HUES64 (cell line): Measurements from ENCODE around the gene NUDT22.
"Not testable (repeated sequence)": the region's sequence is repeated elsewhere in the genome, so short reads cannot be mapped to it uniquely, and the experiment has no call there.

Experiments used
- H3K27ac ChIP-seq: 2 replicates; pipeline ENCODE4 v1.7.0; 2013; ENCODE audit warnings: low read depth, low read length, inconsistent platforms
- H3K27me3 ChIP-seq: 2 replicates; pipeline ENCODE4 v1.6.1; 2013; ENCODE audit warnings: mild to moderate bottlenecking, low read length; ENCODE audit not compliant: insufficient read depth
- H3K36me3 ChIP-seq: 2 replicates; pipeline ENCODE4 v1.6.1; 2013; ENCODE audit warnings: mild to moderate bottlenecking, low read length; ENCODE audit not compliant: insufficient read depth
- H3K4me1 ChIP-seq: 2 replicates; pipeline ENCODE4 v1.6.1; 2013; ENCODE audit warnings: mild to moderate bottlenecking, low read length, moderate library complexity; ENCODE audit not compliant: insufficient read depth
- H3K4me3 ChIP-seq: 2 replicates; pipeline ENCODE4 v1.5.1; 2013; ENCODE audit warnings: mild to moderate bottlenecking, low read length, moderate library complexity
- H3K9ac ChIP-seq: 2 replicates; pipeline ENCODE4 v1.6.1; 2013; ENCODE audit warnings: mild to moderate bottlenecking, low read depth, low read length
- H3K9me3 ChIP-seq: 2 replicates; pipeline ENCODE4 v1.6.1; 2013; ENCODE audit warnings: low read depth, low read length; ENCODE audit not compliant: insufficient read depth
- WGBS: fragments of 150-250, 120-280 bp; methylation state at CpG from one replicate; pipeline ENCODE4 v1.1.7; 2013; ENCODE audit warnings: missing lambda C conversion rate; 5-methylcytosine and 5-hydroxymethylcytosine counted together

Gene NUDT22

GRCh38 chr11:64245797-64246620 is 19.9 kb downstream of the NUDT22 start:
- Histone ChIP-seq H3K36me3 (peaks cover 19% of the 10 kb centered on the region), H3K27ac (peak overlapping the region; percentile 84), H3K4me3 (peak overlapping the region; percentile 93), H3K27me3 (no peaks in the 10 kb centered on the region), H3K9ac (peak overlapping the region; percentile 88), H3K4me1 (peaks cover 37% of the 10 kb centered on the region), H3K9me3 (no peaks in the 10 kb centered on the region)
- under 1% methylated on average over 46 of the region's 46 CpGs for WGBS

GRCh38 chr11:64246621-64246870 is 20.5 kb downstream of the NUDT22 start:
- under 1% methylated on average over 42 of the region's 43 CpGs for WGBS
- Histone ChIP-seq H3K9ac (peak overlapping the region; percentile 88), H3K36me3 (peaks cover 19% of the 10 kb centered on the region), H3K4me3 (peak overlapping the region; percentile 93), H3K4me1 (peaks cover 38% of the 10 kb centered on the region)
- H3K27ac ChIP-seq, H3K27me3 ChIP-seq, H3K9me3 ChIP-seq: not testable (repeated sequence)

- Histone ChIP-seq H3K9me3 (no peaks in the 10 kb centered on the region), H3K27me3 (no peaks in the 10 kb centered on the region), H3K4me1 (peaks cover 38% of the 10 kb centered on the region), H3K4me3 (peak within 1 kb of the TSS; percentile 93), H3K9ac (peak within 1 kb of the TSS; percentile 88), H3K27ac (peak within 1 kb of the TSS; percentile 93), H3K36me3 (peaks cover 19% of the 10 kb centered on the region)
- under 1% methylated on average over 58 of the region's 74 CpGs for WGBS
Observed at GRCh38 chr11:64246871-64247728, 21.0 kb downstream of the NUDT22 start, which contains the start of gene PPP1R14B. Gene PPP1R14B (minus strand): TSS chr11:64246943. CDS start chr11:64246673, 270 bp downstream.

- Histone ChIP-seq H3K36me3 (peaks cover 19% of the 10 kb centered on the region), H3K4me1 (peaks cover 39% of the 10 kb centered on the region), H3K27me3 (no peaks in the 10 kb centered on the region), H3K27ac (peak overlapping the region; percentile 96; the same call in 1 of the 2 replicates), H3K9ac (peak overlapping the region; percentile 86), H3K9me3 (no peaks in the 10 kb centered on the region), H3K4me3 (peak overlapping the region; percentile 93)
- 34% methylated on average over 31 of the region's 31 CpGs for WGBS
Observed at GRCh38 chr11:64247729-64248531, 21.9 kb downstream of the NUDT22 start.

GRCh38 chr11:64248578-64248977 is 22.5 kb downstream of the NUDT22 start:
- Histone ChIP-seq H3K4me1 (peaks cover 34% of the 10 kb centered on the region), H3K36me3 (peaks cover 13% of the 10 kb centered on the region), H3K9me3 (no peaks in the 10 kb centered on the region), H3K27me3 (no peaks in the 10 kb centered on the region), H3K4me3 (peak overlapping the region; percentile 93; the same call in 1 of the 2 replicates), H3K27ac (peak overlapping the region; percentile 96), H3K9ac (peak overlapping the region; percentile 51; the same call in 1 of the 2 replicates)
- 33% methylated on average over 7 of the region's 7 CpGs for WGBS

GRCh38 chr11:64249038-64249437 is 23.0 kb downstream of the NUDT22 start:
- H3K4me1 ChIP-seq: peaks cover 34% of the 10 kb centered on the region
- peak overlapping the region; percentile 96 for H3K27ac ChIP-seq
- peaks cover 8% of the 10 kb centered on the region for H3K36me3 ChIP-seq
- WGBS: 80% methylated on average over 4 of the region's 4 CpGs
- H3K27me3 ChIP-seq: no peaks in the 10 kb centered on the region
- H3K9ac ChIP-seq: peak overlapping the region; percentile 51; the same call in 1 of the 2 replicates
- no peaks in the 10 kb centered on the region for H3K9me3 ChIP-seq
- H3K4me3 ChIP-seq: 0 out of 2 replicates have a peak overlapping the region, but pooled peaks have one; percentile 10

- Histone ChIP-seq H3K27ac (peak overlapping the region; percentile 96), H3K9ac (no peak overlapping the region; the same call in 1 of the 2 replicates), H3K9me3 (no peaks in the 10 kb centered on the region), H3K36me3 (peaks cover 7% of the 10 kb centered on the region), H3K4me3 (peak overlapping the region; percentile 10; the same call in 1 of the 2 replicates), H3K27me3 (no peaks in the 10 kb centered on the region), H3K4me1 (peaks cover 34% of the 10 kb centered on the region)
- WGBS: 50% methylated on average over 7 of the region's 8 CpGs
Observed at GRCh38 chr11:64249563-64250414, 23.7 kb downstream of the NUDT22 start.

GRCh38 chr11:64250415-64251015 is 24.4 kb downstream of the NUDT22 start:
- WGBS: 5% methylated on average over 13 of the region's 13 CpGs
- Histone ChIP-seq H3K27me3 (no peaks in the 10 kb centered on the region), H3K36me3 (peaks cover 9% of the 10 kb centered on the region), H3K9ac (peak overlapping the region; percentile 79), H3K4me3 (peak overlapping the region; percentile 89), H3K27ac (peak overlapping the region; percentile 96), H3K4me1 (peaks cover 34% of the 10 kb centered on the region), H3K9me3 (no peaks in the 10 kb centered on the region)

GRCh38 chr11:64251016-64251752 is 25.1 kb downstream of the NUDT22 start, which contains the start of gene PLCB3:
Gene PLCB3 (plus strand): TSS chr11:64251530. CDS start chr11:64251650, 120 bp downstream.
- peaks cover 34% of the 10 kb centered on the region for H3K4me1 ChIP-seq
- peak within 1 kb of the TSS; percentile 96; the same call in 1 of the 2 replicates for H3K27ac ChIP-seq
- H3K36me3 ChIP-seq: peaks cover 16% of the 10 kb centered on the region
- peak within 1 kb of the TSS; percentile 89 for H3K4me3 ChIP-seq
- peak within 1 kb of the TSS; percentile 79 for H3K9ac ChIP-seq
- WGBS: 1% methylated on average over 75 of the region's 75 CpGs
- H3K27me3 ChIP-seq: no peaks in the 10 kb centered on the region
- H3K9me3 ChIP-seq: no peaks in the 10 kb centered on the region
